HEK293T (cell line): ENCODE data around the gene EIF2A.

Experiments
- CTCF ChIA-PET: fragments of 350-600 bp; formaldehyde crosslinking; extraction: SDS; loops from one replicate; lab custom pipeline; 2021; ENCODE audit warnings: antibody characterized with exemption, inconsistent platforms; lab: Yijun Ruan, JAX
- POLR2A ChIA-PET: fragments of 350-600 bp; formaldehyde crosslinking; extraction: SDS; loops from one replicate; lab custom pipeline; 2020; ENCODE audit warnings: antibody characterized with exemption, inconsistent platforms; lab: Yijun Ruan, JAX
- DNase-seq: peaks from one replicate; pipeline ENCODE4 v3.0.0; 2012; ENCODE audit warnings: mixed read lengths; ENCODE audit errors: extremely low spot score
- ARNT ChIP-seq: fragments of 450-650 bp; IDR thresholded peaks from 2 replicates; pipeline ENCODE4 v1.6.1; 2017; ENCODE audit warnings: mild to moderate bottlenecking
- BHLHE40 ChIP-seq: fragments of 450-650 bp; IDR thresholded peaks from 2 replicates; pipeline ENCODE4 v1.6.1; 2016; ENCODE audit warnings: mild to moderate bottlenecking, moderate library complexity, borderline replicate concordance
- CTBP1 ChIP-seq: fragments of 450-650 bp; IDR thresholded peaks from 2 replicates; pipeline ENCODE4 v1.6.1; 2016; ENCODE audit warnings: borderline replicate concordance
- ELF4 ChIP-seq: fragments of 450-650 bp; IDR thresholded peaks from 2 replicates; pipeline ENCODE4 v1.6.1; 2017; ENCODE audit warnings: antibody characterized with exemption
- FOXA1 ChIP-seq: fragments of 450-650 bp; IDR thresholded peaks from 2 replicates; pipeline ENCODE4 v1.6.1; 2016; ENCODE audit warnings: mild to moderate bottlenecking
- FOXK2 ChIP-seq: fragments of 450-650 bp; IDR thresholded peaks from 2 replicates; pipeline ENCODE4 v1.6.1; 2016; ENCODE audit warnings: mild to moderate bottlenecking
- FOXM1 ChIP-seq: fragments of 450-650 bp; IDR thresholded peaks from 2 replicates; pipeline ENCODE4 v1.6.1; 2017; ENCODE audit warnings: mild to moderate bottlenecking, borderline replicate concordance
- HDGF ChIP-seq: fragments of 450-650 bp; IDR thresholded peaks from 2 replicates; pipeline ENCODE4 v1.6.1; 2017; ENCODE audit warnings: antibody characterized with exemption, borderline replicate concordance
- L3MBTL2 ChIP-seq: fragments of 450-650 bp; conservative IDR thresholded peaks from 2 replicates; pipeline ENCODE4 v1.6.1; 2016; ENCODE audit warnings: mild to moderate bottlenecking
- LEF1 ChIP-seq: fragments of 450-650 bp; IDR thresholded peaks from 2 replicates; pipeline ENCODE4 v1.6.1; 2017; ENCODE audit warnings: mild to moderate bottlenecking, borderline replicate concordance
- NFRKB ChIP-seq: fragments of 450-650 bp; IDR thresholded peaks from 2 replicates; pipeline ENCODE4 v1.6.1; 2016; ENCODE audit warnings: mild to moderate bottlenecking, moderate library complexity
- PKNOX1 ChIP-seq: fragments of 450-650 bp; IDR thresholded peaks from 2 replicates; pipeline ENCODE4 v1.6.1; 2016
- SP1 ChIP-seq: fragments of 450-650 bp; IDR thresholded peaks from 2 replicates; pipeline ENCODE4 v1.6.1; 2017
- SUZ12 ChIP-seq: fragments of 450-650 bp; IDR thresholded peaks from 2 replicates; pipeline ENCODE4 v1.6.1; 2016; ENCODE audit warnings: mild to moderate bottlenecking
- TARDBP ChIP-seq: fragments of 450-650 bp; IDR thresholded peaks from 2 replicates; pipeline ENCODE4 v1.6.1; 2016
- ZNF384 ChIP-seq: fragments of 450-650 bp; IDR thresholded peaks from 2 replicates; pipeline ENCODE4 v1.6.1; 2016

The EIF2A gene

GRCh38 chr3:150626148-150626930 is 79.8 kb downstream of the EIF2A start:
- TF ChIP-seq SP1 (no peak), SUZ12 (no peak), ARNT (no peak), ZNF384 (no peak)
- ChIA-PET POLR2A (no interaction called here), CTCF (no interaction called here)
- DNase-seq: no peak

- ChIA-PET POLR2A (no interaction called here), CTCF (no interaction called here)
- TF ChIP-seq ZNF384 (no peak), TARDBP (no peak), PKNOX1 (no peak), FOXM1 (no peak), BHLHE40 (no peak), ARNT (no peak), FOXA1 (no peak), ELF4 (no peak), SUZ12 (no peak), FOXK2 (no peak), SP1 (no peak), HDGF (no peak), NFRKB (no peak), LEF1 (no peak), CTBP1 (no peak), L3MBTL2 (no peak)
- no peak for DNase-seq
These were observed 81.0 kb downstream of the EIF2A start for GRCh38 chr3:150627557-150627956.

DNA sequence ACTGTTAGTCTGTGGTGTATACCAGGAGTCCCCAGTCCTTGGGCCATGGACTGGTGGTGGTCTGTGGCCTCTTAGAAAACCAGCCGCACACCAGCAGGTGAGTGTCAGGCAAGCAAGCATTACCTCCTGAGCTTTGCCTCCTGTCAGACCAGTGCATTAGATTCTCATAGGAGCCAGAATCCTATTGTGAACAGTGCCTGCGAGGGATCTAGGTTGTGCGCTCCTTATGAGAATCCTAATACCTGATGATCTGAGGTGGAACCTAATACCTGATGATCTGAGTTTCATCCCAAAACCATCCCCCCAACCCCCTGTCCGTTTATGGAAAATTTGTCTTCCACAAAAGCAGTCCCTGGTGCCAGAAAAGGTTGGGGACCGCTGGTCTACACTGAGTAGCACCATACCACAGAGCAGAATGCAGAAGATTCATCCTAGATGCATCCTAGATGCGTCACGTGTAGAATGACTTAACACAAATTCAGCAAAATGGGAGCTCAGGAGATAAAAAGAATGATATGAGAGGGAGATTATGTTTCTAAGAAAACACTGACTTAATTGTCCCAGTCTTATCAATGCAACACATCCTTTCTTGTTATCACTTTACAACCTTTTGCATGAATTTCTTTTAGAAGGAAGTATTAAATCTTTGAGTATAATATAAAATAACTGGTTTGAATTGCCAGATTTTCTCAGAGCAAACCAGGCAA is 85.1 kb downstream of the EIF2A start:
- CTCF ChIA-PET: no interaction called here
- POLR2A ChIA-PET: no interaction called here
- DNase-seq: no peak
- TF ChIP-seq FOXA1 (no peak), PKNOX1 (no peak), FOXK2 (no peak), SP1 (no peak), ARNT (no peak), BHLHE40 (no peak), ELF4 (no peak), SUZ12 (no peak), HDGF (no peak)

- ChIA-PET POLR2A (no interaction called here), CTCF (no interaction called here)
- TF ChIP-seq FOXA1 (no peak), ARNT (no peak), ZNF384 (no peak), FOXM1 (no peak), L3MBTL2 (no peak), LEF1 (no peak), SP1 (no peak), FOXK2 (no peak), HDGF (no peak), BHLHE40 (no peak), TARDBP (no peak), PKNOX1 (no peak), CTBP1 (no peak), SUZ12 (no peak), ELF4 (no peak), NFRKB (no peak)
- no peak for DNase-seq
These were observed 88.5 kb downstream of the EIF2A start for GRCh38 chr3:150635076-150635475.

DNA sequence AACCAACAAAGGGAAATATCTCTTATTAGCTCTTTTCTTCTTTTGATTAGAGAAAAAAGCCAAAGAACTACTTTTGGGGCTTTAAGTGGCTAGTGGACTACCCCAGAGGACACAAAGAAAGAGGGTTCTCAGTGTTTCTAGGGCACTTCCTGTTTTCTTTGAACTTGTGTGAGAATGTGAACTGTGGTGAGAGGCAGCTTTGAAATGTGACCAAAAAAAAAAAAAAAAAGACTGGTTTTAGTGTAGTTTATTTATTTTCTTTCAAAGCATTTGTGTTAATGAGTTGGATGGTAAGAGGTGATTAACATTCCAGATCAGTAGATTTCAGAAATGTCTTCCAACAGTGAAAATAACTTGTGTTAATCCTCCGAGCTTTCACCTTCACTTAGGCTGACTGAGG is 88.9 kb downstream of the EIF2A start:
- ChIA-PET CTCF (no interaction called here), POLR2A (no interaction called here)
- TF ChIP-seq NFRKB: no peak
- no peak for TF ChIP-seq ELF4
- TF ChIP-seq SUZ12: no peak
- no peak for DNase-seq
